Inferior parietal cortex (tissue), 1 donor: ENCODE data around the gene PGLYRP4.

Source experiments
- DNase-seq: peaks from one replicate; pipeline ENCODE4 v3.0.0-alpha.2; 2016; ENCODE audit errors: extremely low spot score

PGLYRP4 gene

DNA sequence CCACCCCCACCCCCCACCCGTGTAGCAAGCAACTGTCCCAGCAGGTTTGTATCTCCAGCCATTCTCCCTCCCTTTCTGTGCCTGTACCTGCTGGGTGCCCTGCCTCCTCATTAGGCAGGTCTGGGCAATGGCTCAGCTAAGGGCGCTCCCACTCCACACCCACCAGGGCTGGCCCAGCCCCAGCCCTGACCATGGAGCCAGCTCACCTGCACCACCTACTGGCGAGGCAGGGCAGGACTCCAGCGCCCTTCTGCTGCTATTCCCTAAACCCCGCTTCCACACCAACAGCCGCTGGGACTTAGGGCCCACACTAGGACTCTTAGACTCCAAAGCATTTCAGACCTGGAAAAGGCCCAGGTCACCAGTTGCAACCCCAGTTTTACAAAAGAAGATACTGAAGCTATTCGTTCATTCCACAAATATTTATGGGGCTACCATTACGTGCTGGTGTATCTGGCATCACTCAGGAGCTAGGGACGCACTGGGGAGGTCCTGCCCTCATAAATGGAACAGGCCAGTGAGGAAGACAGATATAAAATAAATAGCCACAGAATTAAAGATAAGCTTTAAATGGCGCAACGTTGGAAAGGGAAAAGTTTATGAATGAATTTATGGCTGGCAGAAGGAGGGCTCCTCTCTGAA lies 59.9 kb downstream of the PGLYRP4 start:
- DNase-seq = no peak
